Measurements from ENCODE around the gene NCK2. TPM values are rescaled to one million over a fixed set of nuclear protein-coding genes. Genes with fewer than 3 reads are reported as not detected.

The NCK2 gene
- total and polyA plus RNA-seq, 2 of the 13 experiments (the other 11 are each of a cell fraction or from before 2014, with no cell fraction given) = 14.8 to 23.5 TPM

DNA sequence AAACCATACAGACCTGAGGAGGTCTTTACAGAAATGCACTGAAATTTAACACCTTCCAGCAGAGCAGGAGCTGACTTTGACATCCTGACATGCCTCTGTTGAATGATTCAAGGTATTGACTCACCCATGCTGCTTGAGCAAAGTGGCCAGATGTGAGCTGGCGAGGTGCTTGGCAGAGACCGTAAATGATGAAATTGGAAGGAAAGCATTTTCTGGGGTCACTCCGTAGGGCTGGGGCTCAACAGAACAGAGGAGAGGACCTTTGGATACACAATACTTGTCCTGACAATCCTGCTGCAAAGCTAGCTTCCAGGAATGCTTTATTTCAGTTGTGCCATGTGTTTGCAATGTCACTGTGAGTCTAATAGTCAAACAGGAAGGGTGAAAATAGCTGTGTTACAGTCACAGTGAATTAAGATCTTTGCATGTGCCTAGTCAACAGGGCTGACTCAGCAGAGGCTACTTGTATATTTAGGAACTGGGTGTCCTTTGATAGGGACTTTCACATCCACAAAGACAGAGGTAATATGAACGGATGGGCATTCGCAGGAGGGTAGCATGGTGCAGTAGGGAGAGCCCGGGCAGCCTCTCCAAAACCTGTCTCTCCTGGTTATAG lies 31.6 kb upstream of the NCK2 start:
- Histone ChIP-seq H3K4me3 (replicated peaks in 1 of 3; ENCODE audit: insufficient read depth in 1 of 3, low read depth in 2 of 3, low read length in 3 of 3) (no peak overlapping the region), H4K20me1 (ENCODE audit: insufficient read depth, low read length) (no peaks in the 10 kb centered on the region), H3K79me2 (ENCODE audit: insufficient read depth, low read length) (no peaks in the 10 kb centered on the region), H3K9me3 (ENCODE audit: low read length) (no peaks in the 10 kb centered on the region), H3K27ac (ENCODE audit: extremely low read length, insufficient read depth, low read length) (no peak overlapping the region), H3K27me3 (ENCODE audit: control insufficient read depth in 1 of 2, insufficient read depth in 2 of 2, low read length in 2 of 2) (peaks cover 0 to 32% of the 10 kb centered on the region in 2 experiments; a peak in 3 of 5 replicates), H3K9ac (ENCODE audit: insufficient read depth, low read depth, low read length) (no peak overlapping the region), H3K4me2 (ENCODE audit: low read depth, low read length) (no peak overlapping the region), H3K36me3 (replicated peaks in 1 of 2; ENCODE audit: control insufficient read depth in 1 of 2, insufficient read depth in 2 of 2, low read length in 2 of 2) (no peaks in the 10 kb centered on the region), H3K4me1 (ENCODE audit: insufficient read depth, low read length) (no peaks in the 10 kb centered on the region), H2AFZ (ENCODE audit: low read length) (no peak overlapping the region)
- intact Hi-C loops (cut with micrococcal nuclease; ENCODE audit: unreplicated experiment) (no loop called here), in situ Hi-C loops (cut with HindIII; ENCODE audit: extremely low pct_ligation_motif_present, low pct_unique_long_range_greater_than_20kb) (no loop called here)
- ChIA-PET CTCF (ENCODE audit: low intra/inter-chr PET ratio, low total read pairs) (no interaction called here), POLR2A (no interaction called here)
- no TSS peak for BruUV-seq (replicated peaks)
- ATAC-seq = no peak
- WGBS (ENCODE audit: low lambda C conversion rate) = 59% methylated on average over 6 of the region's 6 CpGs
- FAIRE-seq = no peak
- DNase-seq (ENCODE audit: low spot score) = no peak
- no peak for TF ChIP-seq TAF15 (IDR thresholded peaks at IDR 0.05; ENCODE audit: low read depth, low read length, poor library complexity, severe bottlenecking)
- TF ChIP-seq RFXAP (CRISPR knock-in tag; IDR thresholded peaks at IDR 0.05; ENCODE audit: borderline replicate concordance) = no peak
- TF ChIP-seq ZNF644 (CRISPR knock-in tag; IDR thresholded peaks at IDR 0.05; ENCODE audit: low read depth) = no peak
- no peak for TF ChIP-seq SMARCC2 (IDR thresholded peaks at IDR 0.05)
- no peak for TF ChIP-seq ZNF136 (CRISPR knock-in tag; IDR thresholded peaks at IDR 0.05; ENCODE audit: low read depth)
- no peak for TF ChIP-seq FOXC1 (CRISPR knock-in tag; IDR thresholded peaks at IDR 0.05; ENCODE audit: borderline replicate concordance)
- no peak for TF ChIP-seq GFI1 (CRISPR knock-in tag; IDR thresholded peaks at IDR 0.05; ENCODE audit: borderline replicate concordance)
- TF ChIP-seq, protein P1, sequence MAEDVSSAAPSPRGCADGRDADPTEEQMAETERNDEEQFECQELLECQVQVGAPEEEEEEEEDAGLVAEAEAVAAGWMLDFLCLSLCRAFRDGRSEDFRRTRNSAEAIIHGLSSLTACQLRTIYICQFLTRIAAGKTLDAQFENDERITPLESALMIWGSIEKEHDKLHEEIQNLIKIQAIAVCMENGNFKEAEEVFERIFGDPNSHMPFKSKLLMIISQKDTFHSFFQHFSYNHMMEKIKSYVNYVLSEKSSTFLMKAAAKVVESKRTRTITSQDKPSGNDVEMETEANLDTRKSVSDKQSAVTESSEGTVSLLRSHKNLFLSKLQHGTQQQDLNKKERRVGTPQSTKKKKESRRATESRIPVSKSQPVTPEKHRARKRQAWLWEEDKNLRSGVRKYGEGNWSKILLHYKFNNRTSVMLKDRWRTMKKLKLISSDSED (CRISPR knock-in tag; IDR thresholded peaks at IDR 0.05) = no peak
- no peak for TF ChIP-seq TP53 (CRISPR knock-in tag; conservative IDR thresholded peaks at IDR 0.05)
- TF ChIP-seq JUNB (CRISPR knock-in tag; IDR thresholded peaks at IDR 0.05; ENCODE audit: borderline replicate concordance) = no peak
- TF ChIP-seq, protein P2, sequence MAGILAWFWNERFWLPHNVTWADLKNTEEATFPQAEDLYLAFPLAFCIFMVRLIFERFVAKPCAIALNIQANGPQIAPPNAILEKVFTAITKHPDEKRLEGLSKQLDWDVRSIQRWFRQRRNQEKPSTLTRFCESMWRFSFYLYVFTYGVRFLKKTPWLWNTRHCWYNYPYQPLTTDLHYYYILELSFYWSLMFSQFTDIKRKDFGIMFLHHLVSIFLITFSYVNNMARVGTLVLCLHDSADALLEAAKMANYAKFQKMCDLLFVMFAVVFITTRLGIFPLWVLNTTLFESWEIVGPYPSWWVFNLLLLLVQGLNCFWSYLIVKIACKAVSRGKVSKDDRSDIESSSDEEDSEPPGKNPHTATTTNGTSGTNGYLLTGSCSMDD (CRISPR knock-in tag; IDR thresholded peaks at IDR 0.05) = no peak
- no peak for TF ChIP-seq ZNF251 (CRISPR knock-in tag; IDR thresholded peaks at IDR 0.05)
- no peak for TF ChIP-seq ZNF614 (CRISPR knock-in tag; IDR thresholded peaks at IDR 0.05; ENCODE audit: borderline replicate concordance)
- no peak for TF ChIP-seq MAF1 (CRISPR knock-in tag; IDR thresholded peaks at IDR 0.05; ENCODE audit: borderline replicate concordance)
- TF ChIP-seq, protein P3, sequence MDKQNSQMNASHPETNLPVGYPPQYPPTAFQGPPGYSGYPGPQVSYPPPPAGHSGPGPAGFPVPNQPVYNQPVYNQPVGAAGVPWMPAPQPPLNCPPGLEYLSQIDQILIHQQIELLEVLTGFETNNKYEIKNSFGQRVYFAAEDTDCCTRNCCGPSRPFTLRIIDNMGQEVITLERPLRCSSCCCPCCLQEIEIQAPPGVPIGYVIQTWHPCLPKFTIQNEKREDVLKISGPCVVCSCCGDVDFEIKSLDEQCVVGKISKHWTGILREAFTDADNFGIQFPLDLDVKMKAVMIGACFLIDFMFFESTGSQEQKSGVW (CRISPR knock-in tag; IDR thresholded peaks at IDR 0.05; ENCODE audit: borderline replicate concordance) = no peak
- no peak for TF ChIP-seq HNRNPK (IDR thresholded peaks at IDR 0.05; ENCODE audit: low read depth, low read length, poor library complexity, severe bottlenecking)
- TF ChIP-seq DR1 (CRISPR knock-in tag; IDR thresholded peaks at IDR 0.05) = no peak
- TF ChIP-seq, protein P4, sequence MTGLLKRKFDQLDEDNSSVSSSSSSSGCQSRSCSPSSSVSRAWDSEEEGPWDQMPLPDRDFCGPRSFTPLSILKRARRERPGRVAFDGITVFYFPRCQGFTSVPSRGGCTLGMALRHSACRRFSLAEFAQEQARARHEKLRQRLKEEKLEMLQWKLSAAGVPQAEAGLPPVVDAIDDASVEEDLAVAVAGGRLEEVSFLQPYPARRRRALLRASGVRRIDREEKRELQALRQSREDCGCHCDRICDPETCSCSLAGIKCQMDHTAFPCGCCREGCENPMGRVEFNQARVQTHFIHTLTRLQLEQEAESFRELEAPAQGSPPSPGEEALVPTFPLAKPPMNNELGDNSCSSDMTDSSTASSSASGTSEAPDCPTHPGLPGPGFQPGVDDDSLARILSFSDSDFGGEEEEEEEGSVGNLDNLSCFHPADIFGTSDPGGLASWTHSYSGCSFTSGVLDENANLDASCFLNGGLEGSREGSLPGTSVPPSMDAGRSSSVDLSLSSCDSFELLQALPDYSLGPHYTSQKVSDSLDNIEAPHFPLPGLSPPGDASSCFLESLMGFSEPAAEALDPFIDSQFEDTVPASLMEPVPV (CRISPR knock-in tag; IDR thresholded peaks at IDR 0.05) = no peak

Measured in HepG2 (cell line).